NCI-H460 (cell line): ENCODE results near the gene SAMMSON. TPM values are rescaled to one million over a fixed set of nuclear protein-coding genes. Genes with fewer than 3 reads are reported as not detected.

Experiments used
- DNase-seq: peaks from one replicate; pipeline ENCODE4 v3.0.0-alpha.2; 2016; ENCODE audit warnings: low read depth; ENCODE audit errors: extremely low read depth
- polyA plus RNA-seq: library from polyadenylated mRNA; depleted of rRNA; stranded (reverse); fragments of >200 nt; gene quantifications from 2 replicates; pipeline ENCODE4 v1.2.3, GENCODE V29; 2014; cell fraction: nucleus; rRNA removed
- total RNA-seq: library from RNA; depleted of rRNA; stranded (reverse); fragments of >200 nt; shearing (Covaris generic); gene quantifications from 2 replicates; pipeline ENCODE4 v1.2.3, GENCODE V29; 2014; rRNA removed

Gene SAMMSON
- total RNA-seq, result 0.22 TPM in 1 of 2 replicates, not detected in the other
- polyA plus RNA-seq, result not detected in 2 replicates

- DNase-seq, result no peak
Measured at GRCh38 chr3:69999140-70000027, at the start of gene SAMMSON. Gene SAMMSON (plus strand): TSS chr3:69999733.

GRCh38 chr3:69951616-69952015, 47.9 kb upstream of the SAMMSON start:
- no peak for DNase-seq

DNA sequence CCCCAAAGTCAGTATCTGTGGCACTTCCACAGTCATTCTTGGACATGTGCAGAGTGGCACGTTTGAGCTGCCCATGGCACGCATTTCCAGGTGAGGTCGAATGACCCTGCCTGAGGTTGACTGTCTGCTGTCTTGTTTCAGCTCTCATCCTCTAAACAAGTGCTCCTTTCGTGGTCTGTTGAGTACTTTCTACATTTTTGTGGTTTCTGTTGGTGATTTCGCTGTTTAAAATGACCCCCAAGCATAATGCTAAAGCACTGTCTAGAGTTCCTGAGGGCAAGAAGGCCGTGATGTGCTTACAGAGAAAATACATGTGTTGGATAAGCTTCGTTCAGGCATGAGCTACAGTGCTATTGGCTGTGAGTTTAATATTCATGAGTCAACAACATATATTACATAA, 40.0 kb upstream of the SAMMSON start:
- no peak for DNase-seq

DNA sequence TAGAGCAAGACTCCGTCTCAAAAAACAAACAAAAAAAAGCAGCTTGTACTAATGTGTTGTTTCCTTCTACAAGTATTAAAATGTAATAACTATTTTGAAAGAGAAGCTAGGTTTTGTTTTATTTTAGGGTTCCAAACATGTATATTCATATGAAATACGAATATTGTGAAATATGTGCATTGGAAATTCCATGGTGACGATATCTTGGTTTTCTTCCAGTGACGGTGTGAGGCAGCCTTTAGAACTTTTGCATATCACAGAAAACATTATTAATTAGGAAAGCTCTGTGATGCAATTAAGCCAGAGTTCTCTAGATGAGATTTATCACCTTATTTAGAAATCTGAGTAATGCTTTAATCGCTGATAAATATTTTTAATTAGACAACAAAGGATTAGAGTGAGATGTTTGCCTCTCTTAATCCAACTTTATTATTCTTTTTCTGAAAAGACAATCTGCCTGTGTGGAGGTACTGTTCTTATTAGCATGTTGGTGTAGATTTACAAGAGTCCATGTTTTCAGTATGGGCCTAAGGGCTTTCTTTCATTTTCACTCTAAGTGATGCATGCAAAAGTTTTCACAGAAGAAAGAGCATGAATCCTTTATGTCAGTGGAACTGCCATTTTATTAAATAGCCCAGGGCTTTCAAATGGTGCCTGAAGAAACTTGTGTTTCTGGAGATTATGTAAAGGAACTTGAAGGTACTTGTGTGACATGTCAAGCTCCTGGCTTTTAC, 37.7 kb upstream of the SAMMSON start:
- no peak for DNase-seq

- DNase-seq, result no peak
Measured at GRCh38 chr3:69963643-69964042, 35.9 kb upstream of the SAMMSON start.

GRCh38 chr3:69967156-69967555, 32.4 kb upstream of the SAMMSON start:
- DNase-seq, result no peak

GRCh38 chr3:69970827-69971226, 28.7 kb upstream of the SAMMSON start:
- DNase-seq, result no peak

DNA sequence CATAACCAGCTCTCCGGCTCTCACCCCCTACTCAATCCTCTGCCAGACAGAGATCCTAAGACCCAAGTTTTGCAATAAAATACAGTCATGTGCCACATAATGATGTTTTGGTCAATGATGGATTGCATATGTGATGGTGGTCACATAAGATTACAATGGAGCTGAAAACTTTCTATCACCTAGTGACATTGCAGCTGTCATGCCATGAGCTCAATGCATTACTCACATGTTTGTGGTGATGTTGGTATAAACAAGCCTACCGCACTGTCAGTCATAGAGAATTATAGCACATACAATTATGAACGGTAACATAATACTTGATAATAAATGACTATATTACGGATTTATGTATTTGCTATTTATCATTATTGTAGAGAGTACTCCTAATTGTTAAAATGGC, 26.9 kb upstream of the SAMMSON start:
- DNase-seq, result no peak

- DNase-seq, result no peak
Measured at GRCh38 chr3:69976021-69976420, 23.5 kb upstream of the SAMMSON start.

GRCh38 chr3:69983546-69984265, 15.8 kb upstream of the SAMMSON start:
- DNase-seq, result no peak

DNA sequence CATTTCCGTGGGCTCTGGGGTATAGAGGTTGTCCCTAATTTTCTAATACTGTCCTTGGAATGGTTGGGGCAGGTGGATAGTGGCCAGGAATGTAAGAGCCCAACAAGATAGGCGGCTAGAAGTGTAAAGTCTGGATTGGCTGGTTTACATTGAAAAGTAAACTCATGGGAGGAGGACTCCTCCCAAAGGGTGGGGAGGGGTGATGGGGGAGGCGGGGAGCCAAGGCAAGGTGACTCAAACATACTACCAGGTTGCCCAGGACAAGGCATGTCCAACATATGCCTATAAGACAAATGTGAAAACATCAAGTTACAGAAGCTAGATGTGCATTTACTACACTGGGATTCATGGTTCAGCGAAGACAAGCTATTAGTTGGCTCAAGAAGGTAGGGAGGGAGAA, 14.3 kb upstream of the SAMMSON start:
- DNase-seq, result no peak

- DNase-seq, result no peak
Measured at GRCh38 chr3:69986419-69986818, 13.1 kb upstream of the SAMMSON start.

DNA sequence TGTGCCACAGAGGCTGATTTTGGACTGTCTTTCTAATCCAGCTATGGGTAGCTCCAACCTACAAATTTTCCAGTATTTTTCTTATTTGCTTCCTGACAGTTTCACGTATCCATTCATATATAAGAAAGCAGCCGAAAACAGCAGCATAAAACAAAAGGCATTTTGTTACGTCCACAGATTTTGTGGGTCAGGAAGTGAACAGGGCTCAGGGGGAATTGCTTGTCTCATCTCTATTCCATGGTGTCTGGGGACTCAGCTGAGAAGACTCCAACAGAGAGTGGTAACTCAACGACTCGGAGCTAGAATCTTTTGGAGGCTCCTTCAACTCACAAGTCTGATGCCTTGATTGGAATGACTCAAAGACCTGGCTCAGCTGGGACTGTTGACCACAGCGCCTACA, 11.7 kb upstream of the SAMMSON start:
- DNase-seq, result no peak

DNA sequence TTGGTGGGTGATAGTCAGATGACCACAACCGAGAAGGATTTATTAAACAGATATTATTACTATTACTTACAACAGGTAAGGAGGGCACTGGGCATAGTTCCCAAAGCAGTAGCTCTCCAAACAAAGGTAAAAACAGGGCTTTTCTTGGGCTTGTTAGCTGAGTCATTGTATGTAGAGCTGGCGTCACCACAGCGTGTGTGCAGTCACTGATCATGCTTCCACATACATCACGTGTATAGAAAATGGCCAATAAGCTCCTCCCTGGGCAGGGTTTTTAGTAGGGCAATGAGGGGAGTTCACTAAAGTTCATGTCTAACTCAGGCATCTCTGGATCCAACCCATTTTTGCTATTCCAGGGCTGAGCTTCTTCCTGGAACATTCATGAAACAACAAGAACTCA, 5.8 kb upstream of the SAMMSON start:
- no peak for DNase-seq

DNA sequence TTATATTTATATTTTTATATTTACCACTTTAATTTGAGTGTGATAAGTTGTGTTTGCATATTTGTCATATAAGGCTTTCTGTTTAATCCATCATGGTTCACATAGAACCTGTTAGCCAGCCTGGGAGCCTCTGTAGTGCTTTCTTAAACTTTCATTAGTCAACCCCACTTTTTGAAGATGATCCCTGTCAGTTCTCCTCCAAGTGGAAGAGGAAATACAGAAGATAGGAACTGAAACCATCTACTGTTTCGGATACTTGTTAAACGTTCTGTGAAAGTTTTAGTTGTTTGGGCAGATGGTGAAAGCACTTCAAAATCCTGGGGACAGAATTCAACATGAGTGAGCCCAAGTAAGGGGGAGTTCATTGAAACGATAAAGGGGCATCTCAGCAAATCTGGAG, 4.6 kb upstream of the SAMMSON start:
- no peak for DNase-seq

GRCh38 chr3:69997631-69998307, 1.8 kb upstream of the SAMMSON start:
- no peak for DNase-seq

DNA sequence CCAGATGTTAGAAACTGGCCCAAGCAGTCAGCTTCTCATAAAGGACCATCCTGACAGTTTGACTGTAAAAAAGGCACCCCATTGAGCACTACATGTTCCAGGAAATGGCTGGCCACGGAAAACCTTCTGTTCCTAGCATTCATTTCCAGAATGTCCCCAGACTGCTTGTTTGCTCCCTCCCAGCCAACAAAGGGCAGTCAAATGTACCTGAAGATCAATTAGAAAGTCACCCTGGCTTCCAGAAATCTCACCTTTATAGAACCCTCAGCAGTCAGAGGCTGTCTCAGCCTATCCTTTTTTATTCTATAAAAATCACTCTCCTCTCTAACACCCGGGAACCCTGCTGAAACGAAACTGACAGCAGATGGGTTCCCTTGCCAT, 784 bp upstream of the SAMMSON start:
- no peak for DNase-seq

DNA sequence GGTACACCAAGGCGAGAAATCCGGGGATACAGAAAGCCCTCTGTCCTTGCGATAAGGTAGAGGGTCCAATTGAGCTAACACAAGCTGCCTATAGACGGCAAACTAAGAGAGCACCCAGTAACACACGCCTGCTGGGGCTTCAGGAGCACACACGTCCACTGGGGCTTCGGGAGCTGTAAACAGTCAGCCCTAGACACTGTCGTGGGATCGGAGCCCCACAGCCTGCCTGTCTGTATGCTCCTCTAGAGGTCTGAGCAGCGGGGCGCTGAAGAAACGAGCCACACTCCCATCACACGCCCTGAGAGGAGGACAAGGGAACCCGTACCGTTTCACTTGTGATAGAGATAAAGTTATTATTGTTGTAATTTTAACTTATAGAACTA, 486 bp downstream of the SAMMSON start:
- no peak for DNase-seq

GRCh38 chr3:70000563-70001081, 1.1 kb downstream of the SAMMSON start:
- DNase-seq, result no peak

- no peak for DNase-seq
Measured at GRCh38 chr3:70003119-70003518, 3.6 kb downstream of the SAMMSON start.
